ENCODE data around the gene SATB1.

DNA sequence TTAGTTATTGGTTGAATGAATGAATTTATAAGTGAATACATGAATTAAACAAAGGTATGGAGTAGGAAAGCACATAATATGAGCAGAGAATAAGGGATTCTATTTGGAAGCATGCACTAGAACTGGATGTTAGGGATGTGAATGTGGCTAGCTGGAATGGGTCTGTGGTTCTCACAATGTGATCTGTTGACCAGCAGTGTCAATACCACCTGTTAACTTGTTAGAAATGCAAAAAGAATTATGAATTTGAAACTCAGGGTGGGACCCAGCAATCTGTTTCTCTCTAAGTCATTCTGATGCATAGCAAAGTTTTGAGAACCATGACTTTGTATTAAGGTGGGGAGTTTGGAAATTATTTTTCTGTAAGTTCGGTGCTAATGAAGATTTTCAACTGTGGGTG, 41.0 kb upstream of the SATB1 start:
- TF ChIP-seq, protein P1, sequence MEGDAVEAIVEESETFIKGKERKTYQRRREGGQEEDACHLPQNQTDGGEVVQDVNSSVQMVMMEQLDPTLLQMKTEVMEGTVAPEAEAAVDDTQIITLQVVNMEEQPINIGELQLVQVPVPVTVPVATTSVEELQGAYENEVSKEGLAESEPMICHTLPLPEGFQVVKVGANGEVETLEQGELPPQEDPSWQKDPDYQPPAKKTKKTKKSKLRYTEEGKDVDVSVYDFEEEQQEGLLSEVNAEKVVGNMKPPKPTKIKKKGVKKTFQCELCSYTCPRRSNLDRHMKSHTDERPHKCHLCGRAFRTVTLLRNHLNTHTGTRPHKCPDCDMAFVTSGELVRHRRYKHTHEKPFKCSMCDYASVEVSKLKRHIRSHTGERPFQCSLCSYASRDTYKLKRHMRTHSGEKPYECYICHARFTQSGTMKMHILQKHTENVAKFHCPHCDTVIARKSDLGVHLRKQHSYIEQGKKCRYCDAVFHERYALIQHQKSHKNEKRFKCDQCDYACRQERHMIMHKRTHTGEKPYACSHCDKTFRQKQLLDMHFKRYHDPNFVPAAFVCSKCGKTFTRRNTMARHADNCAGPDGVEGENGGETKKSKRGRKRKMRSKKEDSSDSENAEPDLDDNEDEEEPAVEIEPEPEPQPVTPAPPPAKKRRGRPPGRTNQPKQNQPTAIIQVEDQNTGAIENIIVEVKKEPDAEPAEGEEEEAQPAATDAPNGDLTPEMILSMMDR (IDR thresholded peaks at IDR 0.05): no peak
- no peak for TF ChIP-seq POLR2A (IDR thresholded peaks at IDR 0.05)
- TF ChIP-seq EP300 (IDR thresholded peaks at IDR 0.05): no peak
- no peak for TF ChIP-seq POLR2AphosphoS5 (IDR thresholded peaks at IDR 0.05)
